ENCODE measurements around the gene CGB3.
"Not testable (repeated sequence)": the region's sequence is repeated elsewhere in the genome, so short reads cannot be mapped to it uniquely, and the experiment has no call there.

Gene CGB3

DNA sequence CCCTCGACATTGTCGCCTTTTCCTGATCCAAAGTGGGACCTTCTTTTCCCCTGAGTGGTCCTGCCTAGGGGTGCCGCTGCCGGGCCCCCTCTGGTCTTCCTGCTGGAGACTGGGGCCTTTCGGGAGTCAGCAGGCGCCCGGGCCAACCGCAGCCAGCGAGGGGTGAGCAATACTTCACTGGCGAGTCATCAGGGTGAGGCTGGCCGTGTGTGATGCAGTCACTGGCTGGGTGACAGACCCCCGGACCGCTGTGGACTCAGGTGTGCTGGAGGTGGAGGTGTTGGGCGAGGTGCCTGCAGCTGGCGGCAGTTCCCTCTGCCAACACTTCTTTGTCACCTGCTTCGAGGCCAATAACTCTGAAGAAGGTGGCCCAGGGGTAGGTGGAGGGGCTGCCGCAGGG is 18.0 kb upstream of the CGB3 start:
- no peak for DNase-seq

GRCh38 chr19:49039736-49040135 is 15.6 kb upstream of the CGB3 start:
- DNase-seq, result not testable (repeated sequence)

GRCh38 chr19:49038557-49039276 is 14.6 kb upstream of the CGB3 start:
- DNase-seq, result not testable (repeated sequence)

- not testable (repeated sequence) for DNase-seq
Observed at GRCh38 chr19:49038111-49038510, 14.0 kb upstream of the CGB3 start.

DNA sequence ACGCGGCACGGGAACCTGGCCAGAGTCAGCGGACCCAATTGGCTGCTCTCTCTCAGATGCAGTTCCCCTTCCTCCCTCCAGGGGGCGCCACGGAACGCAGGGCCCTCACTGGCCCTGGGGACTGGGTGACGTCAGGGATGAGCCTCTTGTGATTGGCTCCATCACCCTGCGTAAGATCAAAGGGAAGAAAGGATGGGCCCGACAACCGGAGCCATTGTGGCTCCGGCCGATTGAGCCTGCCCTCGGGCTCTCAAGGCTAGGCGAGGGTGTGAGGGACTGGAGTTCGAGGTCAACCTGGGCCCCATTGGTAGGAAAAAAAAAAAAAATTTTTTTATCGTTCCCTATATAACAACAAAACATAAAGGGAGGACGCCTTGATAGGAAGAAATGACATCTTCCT is 12.7 kb upstream of the CGB3 start, which contains the start of gene CGB1:
Gene CGB1 (minus strand): TSS at position 81 of the 400 bp plus-strand sequence. CDS start 184 bp downstream, outside the sequence.
- not testable (repeated sequence) for DNase-seq

- DNase-seq, result peak; percentile 18
Observed at GRCh38 chr19:49031642-49032301, 7.6 kb upstream of the CGB3 start, which contains the start of gene CGB2. Gene CGB2, plus strand, starts transcription at chr19:49031890. Its CDS starts 206 bp downstream, at chr19:49032096.

DNA sequence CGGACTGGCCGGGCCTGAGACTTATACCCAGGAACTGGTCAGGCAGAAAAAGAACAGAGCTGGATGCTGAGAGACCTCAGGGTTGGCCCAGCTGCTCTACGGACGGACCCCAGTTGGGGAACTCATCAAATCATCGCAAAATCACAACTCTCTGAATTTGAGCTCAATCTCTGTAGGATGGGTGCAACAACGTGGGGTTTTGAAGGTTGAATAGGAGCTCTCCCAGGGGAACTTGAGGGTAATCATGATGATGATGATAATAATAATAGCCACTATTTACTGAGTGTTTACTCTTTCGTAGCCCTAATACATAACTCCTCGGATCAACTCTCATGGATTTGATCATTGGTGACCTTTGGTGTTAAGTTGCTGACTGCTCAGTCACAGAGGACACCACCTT is 6.2 kb upstream of the CGB3 start:
- DNase-seq, result not testable (repeated sequence)

DNA sequence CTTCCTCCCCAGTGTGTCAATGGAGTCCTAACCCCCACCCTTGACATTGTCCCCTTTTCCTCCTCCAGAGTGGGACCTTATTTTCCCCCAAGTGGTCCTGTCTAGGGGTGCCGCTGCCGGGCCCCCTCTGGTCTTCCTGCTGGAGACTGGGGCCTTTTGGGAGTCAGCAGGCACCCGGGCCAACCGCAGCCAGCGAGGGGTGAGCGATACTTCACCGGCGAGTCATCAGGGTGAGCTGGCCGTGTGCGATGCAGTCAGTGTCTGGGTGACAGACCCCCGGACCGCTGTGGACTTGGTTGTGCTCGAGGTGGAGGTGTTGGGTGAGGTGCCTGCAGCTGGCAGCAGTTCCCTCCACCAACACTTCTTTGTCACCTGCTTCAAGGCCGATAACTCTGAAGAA is 5.6 kb upstream of the CGB3 start:
- DNase-seq, result not testable (repeated sequence)

- DNase-seq, result not testable (repeated sequence)
Observed at GRCh38 chr19:49028686-49029085, 4.6 kb upstream of the CGB3 start.

- DNase-seq, result not testable (repeated sequence)
Observed at GRCh38 chr19:49025599-49025998, 1.5 kb upstream of the CGB3 start.

DNA sequence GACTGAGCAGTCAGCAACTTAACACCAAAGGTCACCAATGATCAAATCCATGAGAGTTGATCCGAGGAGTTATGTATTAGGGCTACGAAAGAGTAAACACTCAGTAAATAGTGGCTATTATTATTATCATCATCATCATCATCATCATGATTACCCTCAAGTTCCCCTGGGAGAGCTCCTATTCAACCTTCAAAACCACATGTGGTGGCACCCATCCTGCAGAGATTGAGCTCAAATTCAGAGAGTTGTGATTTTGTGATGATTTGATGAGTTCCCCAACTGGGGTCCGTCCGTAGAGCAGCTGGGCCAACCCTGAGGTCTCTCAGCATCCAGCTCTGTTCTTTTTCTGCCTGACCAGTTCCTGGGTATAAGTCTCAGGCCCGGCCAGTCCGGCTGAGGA is 955 bp upstream of the CGB3 start:
- not testable (repeated sequence) for DNase-seq

DNA sequence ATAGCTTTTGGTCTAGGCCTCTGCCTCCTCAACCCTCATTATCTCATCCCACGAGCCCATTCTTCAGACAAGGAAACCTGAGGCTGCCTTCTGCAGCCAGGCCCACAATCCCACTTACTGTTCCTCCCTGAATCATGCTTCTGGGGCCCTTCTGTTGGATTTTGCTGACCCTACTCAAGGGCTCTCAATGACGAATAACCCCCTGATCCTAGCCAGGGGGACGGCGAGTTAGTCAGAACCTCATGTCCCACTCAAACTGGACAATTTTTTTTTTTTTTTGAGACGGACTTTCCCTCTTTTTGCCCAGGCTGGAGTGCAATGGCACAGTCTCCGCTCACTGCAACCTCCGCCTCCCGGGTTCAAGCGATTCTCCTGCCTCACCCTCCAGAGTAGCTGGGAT is 2.0 kb downstream of the CGB3 start:
- DNase-seq, result no peak

GRCh38 chr19:49020931-49021895 is 2.9 kb downstream of the CGB3 start:
- no peak for DNase-seq

DNA sequence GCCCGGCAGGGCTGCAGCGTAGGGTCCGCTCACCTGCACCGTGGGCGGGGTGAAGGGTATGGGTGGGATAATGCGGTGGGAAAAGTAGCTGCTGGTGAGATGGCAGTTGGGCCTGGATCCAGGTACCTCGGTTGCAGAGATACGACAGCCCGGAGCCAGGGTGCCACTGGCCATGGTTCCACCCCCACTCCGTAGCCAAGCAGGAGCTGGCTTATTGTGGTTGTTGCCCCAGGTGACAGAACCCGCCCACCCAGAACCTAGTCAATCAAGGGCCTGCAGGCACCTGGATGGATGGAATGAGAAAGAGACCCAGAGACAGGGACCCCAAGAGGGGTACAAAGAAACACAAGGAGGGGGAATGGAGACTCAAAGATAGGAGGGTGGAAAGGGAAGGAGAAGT is 3.8 kb downstream of the CGB3 start:
- no peak for DNase-seq

- DNase-seq, result peak; percentile 58
Observed at GRCh38 chr19:49019242-49019932, 4.7 kb downstream of the CGB3 start.

DNA sequence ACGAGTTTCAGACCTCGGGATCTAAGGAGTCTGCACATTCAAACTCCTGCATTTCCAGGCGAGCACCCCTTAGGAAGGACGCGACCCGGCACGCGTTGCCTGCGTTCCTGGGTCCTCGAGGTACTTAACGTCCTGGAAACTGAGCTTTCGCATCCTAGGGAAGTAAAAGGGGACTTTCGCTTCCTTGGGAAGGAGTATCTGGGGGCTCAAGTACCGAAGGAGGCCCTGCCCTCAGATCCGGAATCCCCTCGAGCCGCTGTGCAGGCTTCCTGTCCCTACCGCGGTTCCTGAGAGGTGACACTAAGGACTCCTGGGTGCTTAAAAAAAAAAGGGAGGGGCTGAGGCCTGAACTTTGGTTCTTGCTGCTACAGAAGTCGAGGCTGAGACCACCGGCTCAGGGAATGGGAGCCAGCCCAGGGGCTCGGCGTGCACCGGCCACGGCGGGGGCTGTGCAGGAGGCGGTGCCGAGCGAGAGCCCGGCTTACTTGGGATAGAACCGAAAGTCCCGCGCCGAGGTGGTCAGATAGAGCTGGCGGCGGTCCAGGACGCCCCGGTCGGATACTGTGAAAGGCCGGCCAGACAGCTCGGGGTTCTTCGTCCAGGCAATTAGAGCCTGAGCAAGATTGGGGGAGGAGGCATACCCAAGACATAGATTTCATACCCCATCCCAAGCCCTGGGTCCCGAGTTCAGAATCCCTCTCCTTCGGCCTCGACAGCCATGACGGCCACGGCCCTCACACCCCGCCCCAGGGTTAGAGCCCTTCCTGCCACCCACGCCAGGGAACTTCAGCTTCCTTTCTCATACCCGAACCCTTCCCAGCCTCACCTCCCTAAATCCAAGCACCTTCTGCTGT is 5.5 kb downstream of the CGB3 start:
- not testable (repeated sequence) for DNase-seq

DNA sequence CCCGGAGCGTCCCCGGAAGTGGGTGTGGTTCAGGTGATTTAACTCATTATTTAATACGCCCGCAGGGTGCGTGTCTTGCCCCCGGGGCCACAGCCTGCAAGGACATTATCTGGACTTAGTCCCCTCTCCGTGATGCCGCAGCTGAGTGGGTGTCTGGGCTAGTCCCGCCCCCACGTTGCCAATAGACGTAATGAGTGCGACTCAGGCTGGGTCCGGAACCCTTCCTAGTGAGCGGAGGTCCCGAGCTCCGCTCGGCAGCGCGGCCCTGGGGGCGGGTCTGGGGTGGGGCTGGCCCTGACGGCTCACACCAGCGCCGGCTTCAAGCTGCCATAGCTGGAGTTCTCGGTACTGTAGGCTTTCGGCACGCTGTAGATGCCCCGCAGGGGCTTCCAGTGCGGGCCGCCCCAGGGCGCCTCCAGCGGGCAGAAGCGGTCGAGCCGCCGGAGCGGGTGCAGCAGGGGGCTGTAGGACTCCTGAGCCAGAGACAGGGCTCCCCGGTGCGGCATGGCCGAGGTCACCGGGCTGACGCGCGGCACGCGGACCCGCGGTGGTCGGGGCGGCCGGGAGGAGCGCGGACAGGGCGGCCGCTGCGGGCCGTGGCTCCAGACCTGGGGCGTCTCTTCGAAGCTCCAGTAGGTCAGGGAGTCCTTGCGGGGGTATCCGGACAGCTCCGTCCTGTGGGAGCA is 6.3 kb downstream of the CGB3 start:
- peak; percentile 52 for DNase-seq

- no peak for DNase-seq
Observed at GRCh38 chr19:49017041-49017665, 7.0 kb downstream of the CGB3 start, which contains the start of gene LHB. Gene LHB, minus strand, starts transcription at chr19:49017091. Its CDS starts 10 bp downstream, at chr19:49017081.

DNA sequence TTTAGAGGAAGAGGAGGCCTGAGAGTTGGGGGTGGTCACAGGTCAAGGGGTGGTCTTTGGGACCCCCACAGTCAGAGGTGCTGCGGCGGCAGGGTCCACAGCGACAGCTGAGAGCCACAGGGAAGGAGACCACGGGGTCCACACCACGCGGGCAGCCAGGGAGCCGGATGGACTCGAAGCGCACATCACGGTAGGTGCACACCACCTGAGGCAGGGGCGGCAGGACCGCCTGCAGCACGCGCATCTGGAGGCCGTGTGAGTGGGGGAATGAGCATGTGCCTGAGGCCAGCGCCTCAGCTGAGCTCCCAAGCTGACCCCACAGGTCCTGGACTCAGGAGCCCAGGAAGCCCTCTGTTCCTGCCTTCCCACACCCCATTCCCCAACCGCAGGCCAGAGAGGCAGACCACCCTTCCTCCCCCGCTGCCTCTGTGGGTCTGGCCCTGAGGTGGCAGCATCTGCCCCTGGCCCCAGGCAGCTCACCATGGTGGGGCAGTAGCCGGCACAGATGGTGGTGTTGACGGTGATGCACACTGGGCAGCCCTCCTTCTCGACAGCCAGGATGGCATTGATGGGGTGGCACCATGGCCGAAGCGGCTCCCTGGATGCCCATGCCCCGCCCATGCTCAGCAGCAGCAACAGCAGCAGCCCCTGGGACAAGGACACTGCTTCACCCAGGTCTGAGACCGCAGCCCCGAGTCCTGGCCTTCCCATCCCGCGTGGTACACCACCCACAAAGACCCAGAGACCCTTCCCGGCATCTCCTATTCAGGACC is 7.9 kb downstream of the CGB3 start:
- DNase-seq, result no peak
